ENCODE results near the gene SLC35F1. TPM values are rescaled to one million over a fixed set of nuclear protein-coding genes. Genes with fewer than 3 reads are reported as not detected.

SLC35F1 gene
- total RNA-seq, 2 experiments from 2014 or later, result 0.09 TPM

GRCh38 chr6:118313762-118314161 lies 406.7 kb downstream of the SLC35F1 start:
- POLR2A ChIA-PET, result no interaction called here
- CTCF ChIA-PET, result no interaction called here
- intact Hi-C loops (cut with micrococcal nuclease), result no loop called here
- Mint-ChIP-seq H3K9me3 (no peaks in the 10 kb centered on the region), H3K4me3 (no peak overlapping the region), H3K27me3 (no peaks in the 10 kb centered on the region), H3K4me1 (ENCODE audit: low read depth) (no peaks in the 10 kb centered on the region), H3K36me3 (ENCODE audit: low read depth) (no peaks in the 10 kb centered on the region), H3K27ac (no peak overlapping the region)
- no peak for TF ChIP-seq CTCF (IDR thresholded peaks at IDR 0.05)
- no peak for ATAC-seq
- no peak for DNase-seq

DNA sequence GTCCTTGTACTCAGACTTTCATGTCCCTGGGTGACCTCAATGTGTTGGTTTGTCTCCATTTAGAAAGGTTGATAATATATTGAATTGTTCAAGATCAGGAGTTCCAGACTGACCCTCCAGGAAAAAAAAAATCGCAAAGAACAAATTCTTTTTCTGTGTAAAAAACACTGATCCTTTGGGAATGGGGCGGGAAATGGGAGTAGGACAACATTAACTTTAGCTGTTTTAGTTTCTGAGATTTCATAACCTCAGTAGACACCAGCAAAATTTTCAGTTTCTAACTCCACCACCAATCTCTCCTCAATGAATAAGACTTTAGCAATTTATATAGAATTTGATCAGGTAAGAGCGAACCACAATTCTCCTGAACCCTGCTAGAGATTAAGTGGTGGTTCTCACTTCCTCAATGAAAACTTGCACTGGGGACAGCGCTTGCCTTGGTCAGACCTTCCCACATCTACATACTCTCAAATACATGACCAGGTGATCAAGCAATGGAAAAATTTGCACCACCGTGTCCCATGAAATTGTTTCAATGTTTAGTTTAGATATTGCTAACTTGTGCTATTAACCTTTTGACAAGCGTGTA lies 409.8 kb downstream of the SLC35F1 start:
- Mint-ChIP-seq H3K4me3 (no peak overlapping the region), H3K9me3 (no peaks in the 10 kb centered on the region), H3K27ac (no peak overlapping the region), H3K4me1 (ENCODE audit: low read depth) (no peaks in the 10 kb centered on the region), H3K27me3 (no peaks in the 10 kb centered on the region), H3K36me3 (ENCODE audit: low read depth) (no peaks in the 10 kb centered on the region)
- ATAC-seq, result no peak
- POLR2A ChIA-PET, result no interaction called here
- no peak for DNase-seq
- TF ChIP-seq CTCF (IDR thresholded peaks at IDR 0.05), result no peak
- CTCF ChIA-PET, result no interaction called here
- intact Hi-C loops (cut with micrococcal nuclease), result no loop called here

DNA sequence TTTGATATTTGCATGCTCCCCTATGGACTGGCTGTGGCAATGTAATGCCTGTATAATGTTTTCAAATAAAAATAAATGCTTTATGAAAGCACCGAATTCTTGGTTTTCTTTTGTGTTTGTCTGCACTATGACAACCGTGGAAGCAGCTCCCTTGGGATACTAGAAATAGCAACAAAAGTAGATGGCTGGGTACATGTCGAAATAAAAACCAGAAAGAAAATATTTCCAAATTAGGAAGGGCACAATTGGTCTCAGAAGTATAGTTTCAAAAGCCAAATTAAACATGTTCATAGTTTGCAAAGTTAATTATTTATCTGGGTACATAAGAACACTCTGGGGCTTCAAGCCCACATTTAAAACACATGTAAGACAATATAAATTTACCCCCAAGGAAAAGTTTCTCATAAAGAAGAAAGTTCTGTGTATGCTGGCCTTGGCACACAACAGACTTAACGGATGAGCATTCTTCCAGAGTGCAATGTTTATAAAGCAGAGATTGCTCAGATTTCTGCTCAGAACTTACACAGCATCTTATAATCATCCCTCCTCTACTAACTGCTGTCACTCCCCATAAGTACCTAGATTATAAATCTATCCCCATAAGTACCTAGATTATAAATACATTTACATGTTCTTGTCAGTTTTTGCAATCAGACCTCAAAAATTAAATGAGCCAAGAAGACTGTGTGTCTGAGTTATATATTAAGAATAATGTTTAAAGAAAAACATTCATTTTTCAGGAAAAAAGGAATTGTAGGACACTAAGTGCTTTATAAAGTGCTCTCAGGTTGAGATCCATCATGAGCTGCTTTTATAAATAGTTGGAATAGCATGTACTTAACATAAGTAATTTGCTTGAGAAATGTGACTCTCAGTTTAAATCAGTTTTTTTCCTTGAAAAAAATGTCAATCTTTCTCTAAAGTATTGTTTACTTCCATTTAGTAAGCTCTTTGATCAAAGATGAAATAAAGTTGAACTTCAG lies 410.8 kb downstream of the SLC35F1 start:
- ChIA-PET CTCF (no interaction called here), POLR2A (no interaction called here)
- Mint-ChIP-seq H3K27me3 (no peaks in the 10 kb centered on the region), H3K9me3 (no peaks in the 10 kb centered on the region), H3K36me3 (ENCODE audit: low read depth) (no peaks in the 10 kb centered on the region), H3K4me3 (no peak overlapping the region), H3K4me1 (ENCODE audit: low read depth) (no peaks in the 10 kb centered on the region), H3K27ac (no peak overlapping the region)
- no peak for TF ChIP-seq CTCF (IDR thresholded peaks at IDR 0.05)
- intact Hi-C loops (cut with micrococcal nuclease), result no loop called here
- ATAC-seq (no peak), DNase-seq (no peak)

GRCh38 chr6:118318648-118319047 lies 411.6 kb downstream of the SLC35F1 start:
- DNase-seq (no peak), ATAC-seq (no peak)
- Mint-ChIP-seq H3K36me3 (ENCODE audit: low read depth) (no peaks in the 10 kb centered on the region), H3K27ac (no peak overlapping the region), H3K4me3 (no peak overlapping the region), H3K9me3 (no peaks in the 10 kb centered on the region), H3K27me3 (no peaks in the 10 kb centered on the region), H3K4me1 (ENCODE audit: low read depth) (no peaks in the 10 kb centered on the region)
- POLR2A ChIA-PET, result no interaction called here
- CTCF ChIA-PET, result no interaction called here
- intact Hi-C loops (cut with micrococcal nuclease), result no loop called here
- TF ChIP-seq CTCF (IDR thresholded peaks at IDR 0.05), result no peak

DNA sequence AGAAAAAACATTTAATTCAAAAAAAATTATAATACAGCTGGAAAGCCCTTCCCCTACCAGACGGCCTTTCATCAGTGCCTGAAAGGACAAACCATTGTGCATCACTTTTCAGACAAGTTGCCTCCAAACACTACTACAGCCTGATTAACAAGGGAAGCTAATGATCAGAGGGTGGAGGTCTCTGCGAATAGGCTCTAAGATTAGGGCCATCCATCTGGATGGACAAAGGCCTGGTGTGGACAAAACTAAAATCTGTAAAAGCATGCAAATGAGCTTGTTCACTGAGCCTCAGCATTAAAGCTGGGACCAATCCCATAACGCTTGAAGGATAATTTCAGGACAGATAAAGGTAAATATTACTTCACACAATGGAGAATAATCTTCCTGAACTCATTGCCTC lies 412.4 kb downstream of the SLC35F1 start:
- ChIA-PET POLR2A (no interaction called here), CTCF (no interaction called here)
- Mint-ChIP-seq H3K27me3 (no peaks in the 10 kb centered on the region), H3K4me3 (no peak overlapping the region), H3K27ac (no peak overlapping the region), H3K36me3 (ENCODE audit: low read depth) (no peaks in the 10 kb centered on the region), H3K9me3 (no peaks in the 10 kb centered on the region), H3K4me1 (ENCODE audit: low read depth) (no peaks in the 10 kb centered on the region)
- TF ChIP-seq CTCF (IDR thresholded peaks at IDR 0.05), result no peak
- intact Hi-C loops (cut with micrococcal nuclease), result no loop called here
- ATAC-seq (no peak), DNase-seq (no peak)

Data from activated CD8-positive, alpha-beta T cell treated with anti-CD3 and anti-CD28 coated beads for 36 hours (primary cell).